ENCODE measurements around the gene CEL. TPM values are rescaled to one million over a fixed set of nuclear protein-coding genes. Genes with fewer than 3 reads are reported as not detected.

CEL gene
- total and polyA plus RNA-seq, 4 donors, result 1.5 to 4.5 (median 3.8) TPM

- peaks cover 0 to 5% of the 10 kb centered on the region in 2 donors for H3K36me3 ChIP-seq (ENCODE audit: control insufficient read depth in 1 of 2, insufficient read depth in 2 of 2, low read length in 1 of 2)
- intact Hi-C loops (cut with DNase I), result no loop called here
- 94% methylated on average over 30 of the region's 30 CpGs for WGBS, 2 donors
- H3K4me1 ChIP-seq (ENCODE audit: control insufficient read depth in 1 of 2, insufficient read depth in 2 of 2, low read length in 2 of 2), result no peaks in the 10 kb centered on the region
- no peaks in the 10 kb centered on the region for H3K27me3 ChIP-seq (ENCODE audit: control insufficient read depth in 1 of 2, insufficient read depth in 2 of 2, low read length in 1 of 2)
- DNase-seq (peak; percentile 59 to 69), ATAC-seq (ENCODE audit: low FRiP score) (no peak)
- H3K27ac ChIP-seq (ENCODE audit: low read depth in 1 of 2, low read length in 2 of 2), result no peak overlapping the region
- H3K9me3 ChIP-seq (ENCODE audit: control insufficient read depth, low read length), result no peaks in the 10 kb centered on the region
- no peak overlapping the region for H3K4me3 ChIP-seq (ENCODE audit: low read length in 2 of 2)
These were observed 50.3 kb downstream of the CEL start for GRCh38 chr9:133111808-133112662.

- intact Hi-C loops (cut with DNase I), result no loop called here
- no peaks in the 10 kb centered on the region for H3K9me3 ChIP-seq (ENCODE audit: control insufficient read depth, low read length)
- H3K36me3 ChIP-seq (ENCODE audit: control insufficient read depth in 1 of 2, insufficient read depth in 2 of 2, low read length in 1 of 2), result peaks cover 0 to 3% of the 10 kb centered on the region in 2 donors
- 86 to 87% methylated on average over 7 of the region's 7 CpGs for WGBS, 2 donors
- H3K4me1 ChIP-seq (ENCODE audit: control insufficient read depth in 1 of 2, insufficient read depth in 2 of 2, low read length in 2 of 2), result no peaks in the 10 kb centered on the region
- no peaks in the 10 kb centered on the region for H3K27me3 ChIP-seq (ENCODE audit: control insufficient read depth in 1 of 2, insufficient read depth in 2 of 2, low read length in 1 of 2)
- H3K4me3 ChIP-seq (ENCODE audit: low read length in 2 of 2), result no peak overlapping the region
- H3K27ac ChIP-seq (ENCODE audit: low read depth in 1 of 2, low read length in 2 of 2), result no peak overlapping the region
- peak; percentile 35 for ATAC-seq (ENCODE audit: low FRiP score)
- DNase-seq, result peak; percentile 83 to 93
These were observed 50.9 kb downstream of the CEL start for GRCh38 chr9:133112663-133113026.

GRCh38 chr9:133113163-133113948 is 51.6 kb downstream of the CEL start:
- ATAC-seq (ENCODE audit: low FRiP score) (peak; percentile 31), DNase-seq (peak; percentile 82 to 85)
- Histone ChIP-seq H3K4me1 (ENCODE audit: control insufficient read depth in 1 of 2, insufficient read depth in 2 of 2, low read length in 2 of 2) (no peaks in the 10 kb centered on the region), H3K36me3 (ENCODE audit: control insufficient read depth in 1 of 2, insufficient read depth in 2 of 2, low read length in 1 of 2) (no peaks in the 10 kb centered on the region), H3K27me3 (ENCODE audit: control insufficient read depth in 1 of 2, insufficient read depth in 2 of 2, low read length in 1 of 2) (no peaks in the 10 kb centered on the region), H3K27ac (ENCODE audit: low read depth in 1 of 2, low read length in 2 of 2) (peak overlapping the region in 1 of 2 donors; percentile 2), H3K4me3 (ENCODE audit: low read length in 2 of 2) (no peak overlapping the region), H3K9me3 (ENCODE audit: control insufficient read depth, low read length) (no peaks in the 10 kb centered on the region)
- 71 to 73% methylated on average over 19 of the region's 19 CpGs for WGBS, 2 donors
- intact Hi-C loops (cut with DNase I), result no loop called here

GRCh38 chr9:133113949-133114885 is 52.4 kb downstream of the CEL start:
- Histone ChIP-seq H3K4me3 (ENCODE audit: low read length in 2 of 2) (no peak overlapping the region), H3K9me3 (ENCODE audit: control insufficient read depth, low read length) (no peaks in the 10 kb centered on the region), H3K27ac (ENCODE audit: low read depth in 1 of 2, low read length in 2 of 2) (peak overlapping the region in 1 of 2 donors; percentile 2), H3K36me3 (ENCODE audit: control insufficient read depth in 1 of 2, insufficient read depth in 2 of 2, low read length in 1 of 2) (no peaks in the 10 kb centered on the region), H3K27me3 (ENCODE audit: control insufficient read depth in 1 of 2, insufficient read depth in 2 of 2, low read length in 1 of 2) (no peaks in the 10 kb centered on the region), H3K4me1 (ENCODE audit: control insufficient read depth in 1 of 2, insufficient read depth in 2 of 2, low read length in 2 of 2) (no peaks in the 10 kb centered on the region)
- 18% methylated on average over 20 of the region's 20 CpGs for WGBS, 2 donors
- peak; percentile 61 to 80 for DNase-seq
- intact Hi-C loops (cut with DNase I), result no loop called here
- peak; percentile 19 for ATAC-seq (ENCODE audit: low FRiP score)

- Histone ChIP-seq H3K4me3 (ENCODE audit: low read length in 2 of 2) (no peak overlapping the region), H3K36me3 (ENCODE audit: control insufficient read depth in 1 of 2, insufficient read depth in 2 of 2, low read length in 1 of 2) (no peaks in the 10 kb centered on the region), H3K27ac (ENCODE audit: low read depth in 1 of 2, low read length in 2 of 2) (no peak overlapping the region), H3K4me1 (ENCODE audit: control insufficient read depth in 1 of 2, insufficient read depth in 2 of 2, low read length in 2 of 2) (no peaks in the 10 kb centered on the region), H3K27me3 (ENCODE audit: control insufficient read depth in 1 of 2, insufficient read depth in 2 of 2, low read length in 1 of 2) (no peaks in the 10 kb centered on the region), H3K9me3 (ENCODE audit: control insufficient read depth, low read length) (no peaks in the 10 kb centered on the region)
- no peak for ATAC-seq (ENCODE audit: low FRiP score)
- WGBS, 2 donors, result 87 to 90% methylated on average over 19 of the region's 19 CpGs
- peak; percentile 58 to 74 for DNase-seq
- intact Hi-C loops (cut with DNase I), result no loop called here
These were observed 53.3 kb downstream of the CEL start for GRCh38 chr9:133114886-133115603.

GRCh38 chr9:133115604-133116345 is 54.0 kb downstream of the CEL start:
- no peaks in the 10 kb centered on the region for H3K27me3 ChIP-seq (ENCODE audit: control insufficient read depth in 1 of 2, insufficient read depth in 2 of 2, low read length in 1 of 2)
- H3K9me3 ChIP-seq (ENCODE audit: control insufficient read depth, low read length), result no peaks in the 10 kb centered on the region
- WGBS, 2 donors, result 93 to 95% methylated on average over 32 of the region's 32 CpGs
- H3K4me3 ChIP-seq (ENCODE audit: low read length in 2 of 2), result no peak overlapping the region
- no peaks in the 10 kb centered on the region for H3K36me3 ChIP-seq (ENCODE audit: control insufficient read depth in 1 of 2, insufficient read depth in 2 of 2, low read length in 1 of 2)
- no peak overlapping the region for H3K27ac ChIP-seq (ENCODE audit: low read depth in 1 of 2, low read length in 2 of 2)
- H3K4me1 ChIP-seq (ENCODE audit: control insufficient read depth in 1 of 2, insufficient read depth in 2 of 2, low read length in 2 of 2), result no peaks in the 10 kb centered on the region
- intact Hi-C loops (cut with DNase I), result no loop called here
- DNase-seq, result peak; percentile 51 to 62
- ATAC-seq (ENCODE audit: low FRiP score), result no peak

- intact Hi-C loops (cut with DNase I), result no loop called here
- 91 to 93% methylated on average over 20 of the region's 20 CpGs for WGBS, 2 donors
- Histone ChIP-seq H3K27ac (ENCODE audit: low read depth in 1 of 2, low read length in 2 of 2) (no peak overlapping the region), H3K4me3 (ENCODE audit: low read length in 2 of 2) (no peak overlapping the region), H3K36me3 (ENCODE audit: control insufficient read depth in 1 of 2, insufficient read depth in 2 of 2, low read length in 1 of 2) (no peaks in the 10 kb centered on the region), H3K27me3 (ENCODE audit: control insufficient read depth in 1 of 2, insufficient read depth in 2 of 2, low read length in 1 of 2) (no peaks in the 10 kb centered on the region), H3K9me3 (ENCODE audit: control insufficient read depth, low read length) (no peaks in the 10 kb centered on the region), H3K4me1 (ENCODE audit: control insufficient read depth in 1 of 2, insufficient read depth in 2 of 2, low read length in 2 of 2) (no peaks in the 10 kb centered on the region)
- ATAC-seq (ENCODE audit: low FRiP score) (no peak), DNase-seq (peak; percentile 50 to 67)
These were observed 54.8 kb downstream of the CEL start for GRCh38 chr9:133116346-133117231.
